CD4-positive, CD25-positive, alpha-beta regulatory T cell (primary cell): Measurements from ENCODE around the gene ITPRID2. TPM values are rescaled to one million over a fixed set of nuclear protein-coding genes. Genes with fewer than 3 reads are reported as not detected.

ENCODE experiments used
- ATAC-seq, 2 donors: fragments of 150-1000 bp; cut with Tn5 transposase; one replicate each; pipeline ENCODE4 v1.10.0; 2021; ENCODE audit warnings: low read depth in 2 of 2, moderate number of reproducible peaks in 2 of 2, moderate library complexity in 1 of 2
- DNase-seq, 3 donors: peaks; one replicate each; pipeline versions ENCODE4 v3.0.0 to v3.0.0-alpha.2; 2012 to 2022; ENCODE audit warnings: mixed read lengths in 1 of 3
- H3K27ac ChIP-seq: one replicate; pipeline ENCODE4 v1.7.0; 2013; ENCODE audit warnings: mild to moderate bottlenecking, low read length; ENCODE audit not compliant: insufficient read depth, poor library complexity, severe bottlenecking
- H3K27me3 ChIP-seq: one replicate; pipeline ENCODE4 v1.7.0; 2013; ENCODE audit warnings: low read length; ENCODE audit not compliant: control insufficient read depth, insufficient read depth
- H3K36me3 ChIP-seq: one replicate; pipeline ENCODE4 v1.7.0; 2013; ENCODE audit warnings: mild to moderate bottlenecking, low read length, moderate library complexity; ENCODE audit not compliant: control insufficient read depth, insufficient read depth
- H3K4me1 ChIP-seq: 2 replicates; pipeline ENCODE4 v1.7.0; 2013; ENCODE audit warnings: mild to moderate bottlenecking, low read length; ENCODE audit not compliant: insufficient read depth, control insufficient read depth, poor library complexity, severe bottlenecking
- H3K4me3 ChIP-seq: one replicate; pipeline ENCODE4 v1.7.0; 2013; ENCODE audit warnings: low read depth, mild to moderate bottlenecking, low read length, moderate library complexity
- H3K9me3 ChIP-seq, 2 experiments: 1 replicate in 1 of 2; 2 replicates in 1 of 2; pipeline ENCODE4 v1.7.0; 2013; ENCODE audit warnings: low read length in 2 of 2, mild to moderate bottlenecking in 1 of 2, moderate library complexity in 1 of 2; ENCODE audit not compliant: control insufficient read depth in 2 of 2
- H3K27ac Mint-ChIP-seq, 3 donors: one replicate each; pipeline ENCODE4 v1.8.0; 2020 to 2022; ENCODE audit warnings: mild to moderate bottlenecking in 3 of 3, mixed read lengths in 3 of 3, moderate library complexity in 2 of 3
- H3K27me3 Mint-ChIP-seq: one replicate; pipeline ENCODE4 v1.8.0; 2022; ENCODE audit warnings: mild to moderate bottlenecking, mixed read lengths
- H3K36me3 Mint-ChIP-seq: one replicate; pipeline ENCODE4 v1.8.0; 2020; ENCODE audit warnings: mixed read lengths
- H3K4me1 Mint-ChIP-seq, 4 donors: one replicate each; pipeline ENCODE4 v1.8.0; 2020 to 2022; ENCODE audit warnings: mixed read lengths in 4 of 4, mild to moderate bottlenecking in 1 of 4
- H3K4me3 Mint-ChIP-seq, 4 donors: one replicate each; pipeline ENCODE4 v1.8.0; 2020 to 2022; ENCODE audit warnings: mild to moderate bottlenecking in 4 of 4, mixed read lengths in 4 of 4, moderate library complexity in 3 of 4
- H3K9me3 Mint-ChIP-seq, 7 donors: one replicate each; pipeline ENCODE4 v1.8.0; 2020 to 2022; ENCODE audit warnings: mixed read lengths in 7 of 7, mild to moderate bottlenecking in 3 of 7, moderate library complexity in 2 of 7
- polyA plus RNA-seq, 4 donors: library from polyadenylated mRNA; unstranded; fragments of 300-500 nt; fragmentation: Illumina TruSeq; gene quantifications; one replicate each; pipeline ENCODE4 v1.2.3, GENCODE V29; 2021
- total RNA-seq: library from RNA; stranded (reverse); gene quantifications from one replicate; pipeline ENCODE4 v1.2.3, GENCODE V29; 2022

ITPRID2 gene
- total and polyA plus RNA-seq, 5 donors from 2014 or later = 1.6 to 42.4 (median 5.5) TPM

- no peak for ATAC-seq
- no peaks in the 10 kb centered on the region for H3K9me3 Mint-ChIP-seq
- Histone ChIP-seq H3K36me3 (peaks cover 19% of the 10 kb centered on the region), H3K27me3 (no peaks in the 10 kb centered on the region), H3K27ac (no peak overlapping the region), H3K4me3 (no peak overlapping the region), H3K9me3 (no peaks in the 10 kb centered on the region), H3K4me1 (no peaks in the 10 kb centered on the region)
- H3K4me1 Mint-ChIP-seq = peaks cover 5 to 33% (median 15%) of the 10 kb centered on the region in 4 donors
- no peaks in the 10 kb centered on the region for H3K27me3 Mint-ChIP-seq
- no peak overlapping the region for H3K4me3 Mint-ChIP-seq
- H3K36me3 Mint-ChIP-seq = peaks cover 45% of the 10 kb centered on the region
- no peak overlapping the region for H3K27ac Mint-ChIP-seq
- DNase-seq = no peak
Measured at GRCh38 chr2:181923121-181923520, 31.6 kb downstream of the ITPRID2 start.

- peaks cover 37% of the 10 kb centered on the region for H3K36me3 Mint-ChIP-seq
- peaks cover 15% of the 10 kb centered on the region for H3K36me3 ChIP-seq
- DNase-seq (no peak), ATAC-seq (no peak)
- no peak overlapping the region for H3K27ac Mint-ChIP-seq
- H3K27me3 Mint-ChIP-seq = no peaks in the 10 kb centered on the region
- H3K27ac ChIP-seq = no peak overlapping the region
- H3K4me3 ChIP-seq = no peak overlapping the region
- no peaks in the 10 kb centered on the region for H3K27me3 ChIP-seq
- H3K9me3 ChIP-seq = no peaks in the 10 kb centered on the region
- H3K9me3 Mint-ChIP-seq = no peaks in the 10 kb centered on the region
- H3K4me1 Mint-ChIP-seq = peaks cover 5 to 33% (median 15%) of the 10 kb centered on the region in 4 donors
- no peaks in the 10 kb centered on the region for H3K4me1 ChIP-seq
- no peak overlapping the region for H3K4me3 Mint-ChIP-seq
Measured at GRCh38 chr2:181924336-181924735, 32.8 kb downstream of the ITPRID2 start.

GRCh38 chr2:181934694-181935093 is 43.2 kb downstream of the ITPRID2 start:
- Histone ChIP-seq H3K27ac (no peak overlapping the region), H3K27me3 (peaks cover 5% of the 10 kb centered on the region), H3K9me3 (no peaks in the 10 kb centered on the region), H3K4me1 (no peaks in the 10 kb centered on the region), H3K36me3 (no peaks in the 10 kb centered on the region), H3K4me3 (no peak overlapping the region)
- DNase-seq (no peak), ATAC-seq (no peak)
- Mint-ChIP-seq H3K4me3 (no peak overlapping the region), H3K9me3 (no peaks in the 10 kb centered on the region), H3K27ac (no peak overlapping the region), H3K36me3 (peaks cover 9% of the 10 kb centered on the region), H3K4me1 (no peaks in the 10 kb centered on the region), H3K27me3 (peaks cover 17% of the 10 kb centered on the region)

GRCh38 chr2:181937473-181937872 is 45.9 kb downstream of the ITPRID2 start:
- H3K36me3 ChIP-seq = no peaks in the 10 kb centered on the region
- no peak overlapping the region for H3K27ac ChIP-seq
- no peak overlapping the region for H3K27ac Mint-ChIP-seq
- no peaks in the 10 kb centered on the region for H3K9me3 ChIP-seq
- H3K27me3 Mint-ChIP-seq = peaks cover 27% of the 10 kb centered on the region
- H3K4me1 ChIP-seq = no peaks in the 10 kb centered on the region
- DNase-seq = no peak
- H3K4me3 Mint-ChIP-seq = no peak overlapping the region
- H3K27me3 ChIP-seq = peaks cover 7% of the 10 kb centered on the region
- H3K4me3 ChIP-seq = no peak overlapping the region
- H3K9me3 Mint-ChIP-seq = no peaks in the 10 kb centered on the region
- no peaks in the 10 kb centered on the region for H3K4me1 Mint-ChIP-seq
- H3K36me3 Mint-ChIP-seq = no peaks in the 10 kb centered on the region
- no peak for ATAC-seq

- peaks cover 0 to 2% (median 0%) of the 10 kb centered on the region in 7 donors for H3K9me3 Mint-ChIP-seq
- H3K36me3 ChIP-seq = no peaks in the 10 kb centered on the region
- no peak for ATAC-seq
- no peaks in the 10 kb centered on the region for H3K9me3 ChIP-seq
- H3K27me3 Mint-ChIP-seq = peaks cover 34% of the 10 kb centered on the region
- H3K4me3 Mint-ChIP-seq = no peak overlapping the region
- no peak overlapping the region for H3K27ac ChIP-seq
- no peak for DNase-seq
- H3K4me1 Mint-ChIP-seq = no peaks in the 10 kb centered on the region
- no peak overlapping the region for H3K4me3 ChIP-seq
- no peaks in the 10 kb centered on the region for H3K36me3 Mint-ChIP-seq
- H3K27ac Mint-ChIP-seq = no peak overlapping the region
- no peaks in the 10 kb centered on the region for H3K4me1 ChIP-seq
- peaks cover 2% of the 10 kb centered on the region for H3K27me3 ChIP-seq
Measured at GRCh38 chr2:181943411-181944124, 52.0 kb downstream of the ITPRID2 start.

- ATAC-seq = no peak
- no peak for DNase-seq
- Histone ChIP-seq H3K27ac (no peak overlapping the region), H3K9me3 (no peaks in the 10 kb centered on the region), H3K4me3 (no peak overlapping the region), H3K4me1 (no peaks in the 10 kb centered on the region), H3K36me3 (no peaks in the 10 kb centered on the region), H3K27me3 (peaks cover 2% of the 10 kb centered on the region)
- peaks cover 0 to 2% (median 0%) of the 10 kb centered on the region in 7 donors for H3K9me3 Mint-ChIP-seq
- H3K27ac Mint-ChIP-seq = no peak overlapping the region
- peaks cover 36% of the 10 kb centered on the region for H3K27me3 Mint-ChIP-seq
- H3K36me3 Mint-ChIP-seq = no peaks in the 10 kb centered on the region
- H3K4me3 Mint-ChIP-seq = no peak overlapping the region
- no peaks in the 10 kb centered on the region for H3K4me1 Mint-ChIP-seq
Measured at GRCh38 chr2:181944164-181944913, 52.8 kb downstream of the ITPRID2 start.

- Histone ChIP-seq H3K27me3 (peaks cover 2% of the 10 kb centered on the region), H3K36me3 (no peaks in the 10 kb centered on the region), H3K4me3 (no peak overlapping the region), H3K27ac (no peak overlapping the region), H3K4me1 (no peaks in the 10 kb centered on the region), H3K9me3 (no peaks in the 10 kb centered on the region)
- DNase-seq (no peak), ATAC-seq (no peak)
- H3K27me3 Mint-ChIP-seq = peaks cover 34% of the 10 kb centered on the region
- H3K4me3 Mint-ChIP-seq = no peak overlapping the region
- no peaks in the 10 kb centered on the region for H3K36me3 Mint-ChIP-seq
- H3K9me3 Mint-ChIP-seq = peaks cover 0 to 3% (median 0%) of the 10 kb centered on the region in 7 donors
- no peaks in the 10 kb centered on the region for H3K4me1 Mint-ChIP-seq
- H3K27ac Mint-ChIP-seq = no peak overlapping the region
Measured at GRCh38 chr2:181944914-181945291, 53.4 kb downstream of the ITPRID2 start.
